ENCODE results near the gene NLRP3.
"Not testable (repeated sequence)": the region's sequence is repeated elsewhere in the genome, so short reads cannot be mapped to it uniquely, and the experiment has no call there.

NLRP3 gene

GRCh38 chr1:247440001-247440620 is 24.1 kb downstream of the NLRP3 start:
- no peak for DNase-seq

GRCh38 chr1:247441606-247442005 is 25.6 kb downstream of the NLRP3 start:
- no peak for DNase-seq

- no peak for DNase-seq
These were observed 26.2 kb downstream of the NLRP3 start for GRCh38 chr1:247442164-247442563.

- no peak for DNase-seq
These were observed 27.7 kb downstream of the NLRP3 start for GRCh38 chr1:247443641-247444040.

GRCh38 chr1:247444571-247444970 is 28.6 kb downstream of the NLRP3 start:
- no peak for DNase-seq

GRCh38 chr1:247445526-247446356 is 29.8 kb downstream of the NLRP3 start:
- no peak for DNase-seq

- no peak for DNase-seq
These were observed 31.4 kb downstream of the NLRP3 start for GRCh38 chr1:247447162-247447909.

GRCh38 chr1:247448107-247448791 is 32.3 kb downstream of the NLRP3 start:
- DNase-seq: peak; percentile 54

- DNase-seq: no peak
These were observed 35.5 kb downstream of the NLRP3 start for GRCh38 chr1:247451388-247452010.

- no peak for DNase-seq
These were observed 36.6 kb downstream of the NLRP3 start for GRCh38 chr1:247452447-247453039.

GRCh38 chr1:247453245-247453644 is 37.3 kb downstream of the NLRP3 start:
- DNase-seq: no peak

- DNase-seq: no peak
These were observed 38.0 kb downstream of the NLRP3 start for GRCh38 chr1:247453997-247454396.

GRCh38 chr1:247456021-247456420 is 40.0 kb downstream of the NLRP3 start:
- no peak for DNase-seq

- no peak for DNase-seq
These were observed 41.1 kb downstream of the NLRP3 start for GRCh38 chr1:247456914-247457639.

- no peak for DNase-seq
These were observed 43.5 kb downstream of the NLRP3 start for GRCh38 chr1:247459507-247459906.

GRCh38 chr1:247465796-247466195 is 49.8 kb downstream of the NLRP3 start:
- no peak for DNase-seq

GRCh38 chr1:247467129-247467528 is 51.2 kb downstream of the NLRP3 start:
- DNase-seq: no peak

- DNase-seq: no peak
These were observed 52.6 kb downstream of the NLRP3 start for GRCh38 chr1:247468481-247469140.

GRCh38 chr1:247469141-247469535 is 53.2 kb downstream of the NLRP3 start:
- no peak for DNase-seq

GRCh38 chr1:247470942-247471429 is 55.0 kb downstream of the NLRP3 start:
- not testable (repeated sequence) for DNase-seq
